Ovary (tissue), 10 donors: ENCODE measurements around the gene UNC5A. TPM values are rescaled to one million over a fixed set of nuclear protein-coding genes. Genes with fewer than 3 reads are reported as not detected.
A peak's percentile ranks its signal among the peaks of the same experiment; 100 is the strongest.

Source experiments
- DNase-seq, 5 donors: peaks; one replicate each; pipeline ENCODE4 v3.0.0-alpha.2; 2019 to 2020
- H3K27ac ChIP-seq, 2 donors: fragments of 200-600 bp; one replicate each; pipeline versions ENCODE4 v1.5.1 to v1.8.0; 2019 to 2022
- H3K27me3 ChIP-seq: fragments of 200-600 bp; one replicate; pipeline ENCODE4 v1.8.0; 2022
- H3K36me3 ChIP-seq: fragments of 200-600 bp; sonication (generic); one replicate; pipeline ENCODE4 v1.5.1; 2019
- H3K4me1 ChIP-seq: one replicate; pipeline ENCODE4 v1.8.1; 2013; ENCODE audit warnings: mild to moderate bottlenecking, moderate library complexity; ENCODE audit not compliant: insufficient read depth
- H3K4me3 ChIP-seq: fragments of 200-600 bp; sonication (generic); one replicate; pipeline ENCODE4 v1.5.1; 2017
- H3K9me3 ChIP-seq, 2 donors: fragments of 200-600 bp in 1 of 2; sonication (generic) in 1 of 2; one replicate each; pipeline versions ENCODE4 v1.5.1 to v1.8.1; 2013 to 2019; ENCODE audit warnings: mild to moderate bottlenecking in 1 of 2, moderate library complexity in 1 of 2
- CTCF ChIP-seq, 3 donors: fragments of 450-650 bp in 2 of 3; fragments of 200-600 bp in 1 of 3; IDR thresholded peaks; one replicate each; pipeline versions ENCODE4 v1.5.1 to v1.8.0; 2016 to 2022; ENCODE audit warnings: antibody characterized with exemption in 3 of 3, mild to moderate bottlenecking in 1 of 3
- EP300 ChIP-seq: sonication (generic); formaldehyde crosslinking; IDR thresholded peaks from one replicate; pipeline ENCODE4 v1.6.1; 2017; ENCODE audit warnings: antibody characterized with exemption
- POLR2A ChIP-seq: fragments of 450-650 bp; IDR thresholded peaks from one replicate; pipeline ENCODE4 v1.6.1; 2017; ENCODE audit warnings: antibody characterized with exemption, mild to moderate bottlenecking, moderate library complexity
- WGBS, 3 donors: extraction: QIAGEN DNeasy Blood & Tissue Kit in 1 of 3; methylation state at CpG; one replicate each; pipeline versions ENCODE4 v1.1.5 to v1.1.7; 2013 to 2017; 5-methylcytosine and 5-hydroxymethylcytosine counted together
- intact Hi-C, 4 donors: fragments of 100-400 bp; cut with DNase I; formaldehyde crosslinking; loops; one replicate each; pipeline versions ENCODE4 v1.11.0 to v1.15.1; 2022 to 2023
- long read RNA-seq, 3 donors: library from polyadenylated mRNA in 2 of 3; unstranded in 2 of 3; transcript quantifications; one replicate each; pipeline ENCODE4 v2.0.0 and lab custom pipeline, GENCODE V29; 2021 to 2026
- polyA plus RNA-seq, 2 donors: library from polyadenylated mRNA; stranded (reverse); fragments of 200-250 nt in 1 of 2; fragments of 350-450 nt in 1 of 2; fragmentation: Illumina TruSeq in 1 of 2; extraction: RNeasy Lipid Tissue Mini Kit (QIAGEN cat#74804) in 1 of 2; gene quantifications; one replicate each; pipeline ENCODE4 v1.2.3, GENCODE V29; 2013 to 2014
- total RNA-seq, 7 donors: library from RNA; depleted of rRNA in 2 of 7; stranded (reverse); fragments of >200 nt in 2 of 7; fragmentation: NEBNext Ultra II Directional in 3 of 7; extraction: Animal tissue kit (Norgen Biotek cat#: 25700) in 3 of 7; gene quantifications; one replicate each; pipeline versions ENCODE4 v1.1.0 to v1.2.4, GENCODE V29; 2016 to 2023
- donor health status: DM: no; HTN: no; CAD: no; lungs with moderate emphysema.
- donor health status: DM: no; HTN: no; CAD: no.
- donor health status: Bipolar disorder and iron deficiency.
- donor health status: DM: yes; HTN: yes; CAD: no.
- donor health status: DM: no; HTN: no; CAD: no.
- donor health status: DM: yes; HTN: yes; CAD: no.

UNC5A gene
- total RNA-seq: under 1 TPM; 0.08 to 0.77 (median 0.23) TPM
- polyA plus RNA-seq: under 1 TPM in 1 of 2 donors, not detected in 1; 0.82 TPM
- long read RNA-seq, donor 1: 0 reads
- long read RNA-seq, donor 2: 0 reads
- long read RNA-seq, donor 3, partial matches to known transcripts: 1 of 2 reads
- long read RNA-seq, donor 3, other reads (novel, unspliced or antisense): 1 of 2 reads

DNA sequence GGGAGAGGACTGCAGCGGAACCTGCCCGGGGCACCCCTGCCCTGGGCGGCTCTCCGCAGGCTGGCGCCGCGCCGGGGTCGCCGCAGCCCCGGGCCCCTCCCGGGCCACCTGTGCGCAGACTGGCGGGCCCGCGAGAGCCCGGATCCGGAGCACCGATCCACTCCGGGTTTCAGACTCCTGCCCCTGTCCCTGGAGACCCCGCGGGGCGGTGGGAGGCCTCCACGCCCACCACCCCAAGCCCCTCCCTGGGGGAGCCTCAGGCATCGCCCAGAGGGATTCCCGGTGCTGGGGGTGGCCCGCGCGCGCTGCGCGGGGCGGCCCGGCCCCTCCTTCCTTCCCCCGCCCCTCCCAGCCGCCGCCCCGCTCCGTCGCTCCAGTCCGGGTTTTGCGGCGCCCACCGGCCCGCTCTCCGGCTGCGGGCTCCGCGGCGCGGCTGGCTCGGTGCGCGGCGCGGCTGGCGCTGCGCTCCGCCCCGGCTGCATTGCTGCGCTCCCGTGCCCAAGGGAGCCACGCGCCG, at the start of gene UNC5A:
Gene UNC5A, plus strand, starts transcription at position 479 of the 517 bp plus-strand sequence. CDS start 192 bp downstream, outside the sequence.
- Histone ChIP-seq H3K4me3 (peak within 1 kb of the TSS; percentile 12), H3K4me1 (no peaks in the 10 kb centered on the region), H3K9me3 (no peaks in the 10 kb centered on the region), H3K27me3 (no peaks in the 10 kb centered on the region), H3K36me3 (no peaks in the 10 kb centered on the region), H3K27ac (no peak within 1 kb of the TSS)
- intact Hi-C loops: no loop called here
- peak in 3 of 5 donors; percentile 31 to 46 (median 40) for DNase-seq
- TF ChIP-seq POLR2A (no peak), EP300 (no peak), CTCF (IDR thresholded peaks at IDR 0.05) (no peak)
- WGBS, 3 donors: 0 to 1% methylated on average over 39 to 65 of the region's 65 CpGs; no CpG with 5 or more reads in 1 of the 3 donors

DNA sequence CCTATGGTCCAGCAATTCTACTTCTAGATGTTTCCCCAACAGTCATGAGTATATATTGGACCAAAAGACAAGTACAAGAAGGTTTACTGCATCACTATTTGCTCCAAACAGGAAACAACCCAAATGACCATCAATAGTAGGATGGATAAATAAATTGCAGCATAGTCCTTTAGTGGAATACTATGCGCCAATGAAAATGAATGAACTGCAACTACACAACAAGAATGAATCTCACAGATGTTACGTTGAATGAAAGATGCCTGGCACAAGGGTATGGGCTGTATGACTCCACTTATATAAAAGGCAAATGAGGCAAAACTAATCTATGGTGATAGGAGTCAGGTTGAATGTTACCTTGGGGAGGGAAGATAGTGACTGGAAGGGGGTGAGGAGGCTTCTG, 48.6 kb upstream of the UNC5A start:
- Histone ChIP-seq H3K4me1 (no peaks in the 10 kb centered on the region), H3K27me3 (no peaks in the 10 kb centered on the region), H3K27ac (no peak overlapping the region), H3K4me3 (no peak overlapping the region), H3K9me3 (peaks cover 0 to 4% of the 10 kb centered on the region in 2 donors), H3K36me3 (no peaks in the 10 kb centered on the region)
- TF ChIP-seq POLR2A (no peak), CTCF (IDR thresholded peaks at IDR 0.05) (no peak), EP300 (no peak)
- intact Hi-C loops: no loop called here
- DNase-seq: no peak
- 81 to 89% (median 87%) methylated on average over 2 of the region's 2 CpGs for WGBS, 3 donors

DNA sequence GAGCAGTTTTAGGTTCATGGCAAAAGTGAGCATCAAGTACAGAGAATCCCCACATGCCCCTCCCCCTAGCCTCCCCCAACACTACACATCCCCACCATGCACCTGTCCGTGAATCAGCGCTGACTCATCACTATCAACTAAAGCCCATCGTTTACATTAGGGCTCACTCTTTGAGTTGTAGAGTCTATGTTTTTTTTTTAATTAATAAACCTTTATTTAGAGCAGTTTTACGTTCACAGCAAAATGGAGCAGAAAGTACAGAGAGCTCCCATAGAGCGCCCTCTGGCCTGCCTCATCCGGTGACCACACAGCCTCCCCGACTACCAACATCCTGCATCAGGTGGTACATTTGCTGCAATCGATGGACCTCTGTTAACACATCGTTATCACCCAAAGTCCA, 47.9 kb upstream of the UNC5A start:
- H3K4me3 ChIP-seq: no peak overlapping the region
- no peaks in the 10 kb centered on the region for H3K4me1 ChIP-seq
- TF ChIP-seq CTCF (IDR thresholded peaks at IDR 0.05) (no peak), EP300 (no peak), POLR2A (no peak)
- DNase-seq: no peak
- H3K27me3 ChIP-seq: no peaks in the 10 kb centered on the region
- intact Hi-C loops: no loop called here
- H3K9me3 ChIP-seq: peaks cover 0 to 4% of the 10 kb centered on the region in 2 donors
- 48 to 56% (median 55%) methylated on average over 9 of the region's 9 CpGs for WGBS, 3 donors
- no peak overlapping the region for H3K27ac ChIP-seq
- H3K36me3 ChIP-seq: no peaks in the 10 kb centered on the region

DNA sequence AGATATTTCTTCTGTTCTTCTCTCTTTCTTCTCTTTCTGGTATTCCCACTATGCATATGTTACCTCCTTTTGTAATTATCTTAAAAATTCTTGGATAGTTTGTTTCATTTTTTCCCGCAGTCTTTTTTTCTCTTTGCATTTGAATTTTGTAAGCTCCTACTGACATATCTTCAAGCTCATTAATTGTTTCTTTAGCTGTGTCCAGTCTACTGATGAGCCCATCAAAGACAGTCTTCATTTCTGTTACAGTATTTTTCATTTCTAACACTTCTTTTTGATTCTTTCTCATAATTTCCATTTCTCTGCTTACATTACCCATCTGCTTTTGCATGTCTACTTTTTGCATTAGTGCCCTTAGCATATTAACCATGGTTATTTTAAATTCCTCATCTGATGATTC, 44.7 kb upstream of the UNC5A start:
- Histone ChIP-seq H3K27me3 (no peaks in the 10 kb centered on the region), H3K9me3 (peaks cover 0 to 4% of the 10 kb centered on the region in 2 donors), H3K4me3 (no peak overlapping the region), H3K27ac (no peak overlapping the region), H3K4me1 (no peaks in the 10 kb centered on the region), H3K36me3 (no peaks in the 10 kb centered on the region)
- TF ChIP-seq POLR2A (no peak), EP300 (no peak), CTCF (IDR thresholded peaks at IDR 0.05) (no peak)
- intact Hi-C loops: no loop called here
- WGBS, 3 donors: 93 to 95% (median 95%) methylated on average over 1 of the region's 1 CpG
- DNase-seq: no peak
